Hematopoietic multipotent progenitor cell treated with erythropoietin and hydrocortisone succinate and interleukin-3 and kit ligand, for 8 days (in vitro differentiated cells): ENCODE data around the gene ZNF853.
"Not testable (repeated sequence)": the region's sequence is repeated elsewhere in the genome, so short reads cannot be mapped to it uniquely, and the experiment has no call there.

ENCODE experiments used
- DNase-seq: peaks from one replicate; pipeline ENCODE4 v3.0.0-alpha.2; 2015

ZNF853 gene

DNA sequence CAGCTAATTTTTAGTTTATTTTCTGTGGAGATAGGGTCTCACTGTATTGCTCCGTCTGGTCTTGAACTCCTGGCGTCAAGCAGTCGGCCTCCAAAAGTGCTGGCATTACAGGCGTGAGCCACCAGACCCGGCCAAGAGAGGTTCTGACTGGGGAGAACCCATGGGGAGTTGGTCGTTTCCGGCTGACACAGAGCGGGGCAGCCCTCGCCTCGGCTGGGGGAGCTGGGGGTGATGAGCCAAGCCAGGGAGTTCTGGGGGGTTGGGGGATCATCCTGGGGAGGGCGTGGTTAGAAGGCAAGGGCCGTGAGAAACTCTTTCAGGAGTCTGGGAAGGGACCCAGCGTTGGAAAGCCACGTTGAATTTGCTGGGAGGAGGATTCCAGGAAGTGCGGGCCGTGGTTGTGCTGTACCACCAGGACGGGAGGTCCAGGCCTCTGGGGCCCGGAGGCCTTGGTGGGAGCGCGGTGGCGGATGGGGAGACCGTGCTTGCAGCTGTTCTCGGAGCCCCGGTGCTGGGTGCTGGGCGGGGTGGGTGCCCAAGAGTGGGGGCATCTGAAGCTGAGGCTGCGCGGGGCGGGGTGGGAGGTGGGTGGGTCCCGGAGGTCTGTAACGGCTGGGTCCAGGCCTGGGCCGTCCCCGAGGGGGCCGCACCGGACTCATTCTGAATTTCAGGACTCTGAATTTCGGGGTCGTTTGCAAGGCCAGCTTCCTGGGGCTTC is 8.4 kb upstream of the ZNF853 start:
- DNase-seq: no peak

DNA sequence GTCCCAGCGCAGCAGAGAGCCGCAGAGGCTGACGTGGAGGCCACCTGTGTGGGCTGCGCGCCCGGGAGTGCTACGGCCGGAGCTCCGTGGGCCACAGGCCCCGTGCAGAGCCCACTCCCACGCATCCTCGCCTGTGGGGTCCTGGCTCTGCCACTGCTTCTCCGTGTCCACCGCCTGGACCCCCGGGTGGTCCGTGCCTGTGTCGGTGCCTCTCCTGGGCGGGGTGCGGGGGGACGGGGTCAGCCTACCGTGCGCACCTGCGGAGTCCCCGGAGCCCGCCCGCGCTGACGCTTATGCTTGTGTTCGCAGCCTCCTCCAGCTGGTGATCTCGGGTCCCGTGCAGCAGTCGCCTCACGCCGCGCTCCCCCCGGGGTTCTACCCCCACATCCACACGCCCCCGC is 7.8 kb upstream of the ZNF853 start:
- DNase-seq: no peak

GRCh38 chr7:6608081-6608480 is 7.3 kb upstream of the ZNF853 start:
- DNase-seq: no peak

DNA sequence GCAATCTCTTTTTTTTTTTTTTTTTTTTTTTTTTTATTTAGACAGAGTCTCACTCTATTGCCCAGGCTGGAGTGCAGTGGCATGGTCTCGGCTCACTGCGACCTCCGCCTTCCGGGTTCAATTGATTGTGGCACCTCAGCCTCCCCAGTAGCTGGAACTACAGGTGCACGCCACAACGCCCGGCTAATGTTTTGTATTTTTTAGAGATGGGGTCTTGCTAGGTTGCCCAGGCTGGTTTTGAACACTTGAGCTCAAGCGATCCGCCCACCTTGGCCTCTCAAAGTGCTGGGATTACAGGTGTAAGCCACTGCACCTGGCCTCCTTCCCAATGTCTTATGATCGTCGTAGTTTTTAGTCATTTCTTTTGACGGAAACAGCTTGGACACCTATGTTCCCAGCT is 6.6 kb upstream of the ZNF853 start:
- no peak for DNase-seq

DNA sequence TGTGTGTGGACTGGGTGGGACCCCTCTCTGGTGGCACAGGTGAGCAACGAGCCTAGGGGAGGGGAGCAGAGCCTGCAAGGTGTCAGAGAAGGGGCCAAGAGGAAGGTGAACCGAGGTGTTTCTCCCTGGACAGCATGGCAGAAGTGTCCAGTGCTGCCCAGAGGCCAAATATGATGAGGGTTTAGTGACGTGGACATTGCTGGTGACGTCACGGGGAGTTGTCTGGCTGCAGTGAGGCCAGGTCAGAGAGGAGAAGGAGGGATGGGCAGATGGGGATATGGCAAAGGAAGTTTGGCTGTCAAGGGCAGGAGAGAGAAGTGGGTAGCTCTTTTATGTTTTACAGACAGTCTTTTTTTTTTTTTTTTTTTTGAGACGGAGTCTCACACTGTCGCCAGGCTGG is 2.6 kb upstream of the ZNF853 start:
- DNase-seq: no peak

GRCh38 chr7:6613706-6614105 is 1.7 kb upstream of the ZNF853 start:
- DNase-seq: no peak

DNA sequence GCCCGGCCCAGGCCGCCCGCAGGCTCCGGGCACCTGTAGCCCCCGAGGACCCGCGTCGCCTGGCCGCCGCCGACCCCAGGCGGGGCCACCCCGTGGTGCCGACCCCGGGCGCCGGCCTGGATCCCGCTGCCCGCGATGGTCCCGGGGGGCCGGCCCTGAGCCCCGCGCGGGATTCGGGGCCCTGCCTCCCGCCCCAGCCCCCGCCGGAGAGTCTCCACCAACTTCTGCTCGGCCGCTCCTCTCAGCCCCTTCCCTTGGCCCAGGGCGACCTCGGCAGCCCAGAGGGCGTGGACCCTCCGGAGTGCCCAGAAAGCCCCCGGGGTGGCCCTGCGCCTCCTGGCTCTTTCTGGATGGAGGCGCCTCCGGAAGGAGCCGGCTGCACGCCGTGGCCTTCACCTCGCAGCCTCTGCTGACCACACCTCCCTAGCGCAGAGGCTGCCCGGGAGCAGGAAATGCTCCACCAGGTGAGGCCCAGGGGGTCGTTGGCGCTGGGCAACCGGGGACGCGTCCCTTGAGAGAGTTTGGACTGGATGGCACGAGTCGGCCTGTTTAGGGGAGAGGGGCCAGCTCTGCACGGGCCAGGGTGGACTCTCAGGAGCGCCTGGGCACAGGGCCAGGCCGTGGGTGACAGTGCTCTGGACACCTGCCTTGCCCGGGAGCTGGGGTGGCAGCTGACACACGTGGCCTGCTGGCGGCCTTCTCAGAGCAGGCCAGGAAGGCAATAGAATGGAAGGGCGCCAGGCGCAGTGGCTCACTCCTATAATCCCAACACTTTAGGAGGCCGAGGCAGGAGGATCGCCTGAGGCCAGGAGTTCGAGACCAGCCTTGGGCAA is 529 bp downstream of the ZNF853 start:
- DNase-seq: no peak

GRCh38 chr7:6616854-6617643 is 1.6 kb downstream of the ZNF853 start:
- no peak for DNase-seq

DNA sequence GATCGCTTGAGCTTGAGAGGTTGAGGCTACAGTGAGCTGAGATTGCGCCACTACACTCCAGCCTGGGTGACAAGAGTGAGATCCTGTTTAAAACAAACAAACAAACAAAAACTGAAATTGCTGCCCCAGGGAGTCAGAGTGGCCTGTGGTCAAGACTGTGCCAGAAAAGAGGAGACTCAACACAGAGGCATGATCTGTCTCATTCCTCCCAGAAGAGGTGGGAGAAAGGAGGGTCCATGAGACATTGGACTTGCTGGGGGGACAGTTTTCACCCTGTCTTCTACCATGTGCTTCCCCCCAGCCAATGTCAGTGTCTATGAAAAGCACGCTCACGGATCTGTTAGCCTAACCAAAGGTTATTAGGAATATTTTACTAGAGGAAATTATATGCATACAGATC is 3.2 kb downstream of the ZNF853 start:
- DNase-seq: no peak

GRCh38 chr7:6619961-6620360 is 4.6 kb downstream of the ZNF853 start:
- DNase-seq: no peak

- DNase-seq: no peak
Measured at GRCh38 chr7:6621195-6622133, 6.1 kb downstream of the ZNF853 start.

DNA sequence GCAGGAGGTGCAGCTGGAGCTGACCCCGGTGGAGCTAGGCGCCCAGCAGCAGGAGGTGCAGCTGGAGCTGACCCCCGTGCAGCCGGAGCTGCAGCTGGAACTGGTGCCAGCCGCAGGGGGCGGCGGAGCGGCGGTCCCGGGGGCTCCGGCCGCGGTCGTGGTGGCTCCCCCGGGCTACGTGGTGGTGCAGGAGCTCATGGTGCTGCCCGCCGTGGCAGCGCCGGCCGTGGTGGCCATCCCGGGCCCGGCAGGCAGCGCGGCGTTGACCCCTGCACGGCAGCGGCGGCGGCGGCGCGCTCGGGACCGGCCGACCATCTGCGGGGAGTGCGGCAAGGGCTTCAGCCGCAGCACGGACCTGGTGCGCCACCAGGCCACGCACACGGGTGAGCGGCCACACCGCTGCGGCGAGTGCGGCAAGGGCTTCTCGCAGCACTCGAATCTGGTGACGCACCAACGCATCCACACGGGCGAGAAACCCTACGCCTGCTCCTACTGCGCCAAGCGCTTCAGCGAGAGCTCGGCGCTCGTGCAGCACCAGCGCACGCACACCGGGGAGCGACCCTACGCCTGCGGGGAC is 6.8 kb downstream of the ZNF853 start:
- DNase-seq: no peak

DNA sequence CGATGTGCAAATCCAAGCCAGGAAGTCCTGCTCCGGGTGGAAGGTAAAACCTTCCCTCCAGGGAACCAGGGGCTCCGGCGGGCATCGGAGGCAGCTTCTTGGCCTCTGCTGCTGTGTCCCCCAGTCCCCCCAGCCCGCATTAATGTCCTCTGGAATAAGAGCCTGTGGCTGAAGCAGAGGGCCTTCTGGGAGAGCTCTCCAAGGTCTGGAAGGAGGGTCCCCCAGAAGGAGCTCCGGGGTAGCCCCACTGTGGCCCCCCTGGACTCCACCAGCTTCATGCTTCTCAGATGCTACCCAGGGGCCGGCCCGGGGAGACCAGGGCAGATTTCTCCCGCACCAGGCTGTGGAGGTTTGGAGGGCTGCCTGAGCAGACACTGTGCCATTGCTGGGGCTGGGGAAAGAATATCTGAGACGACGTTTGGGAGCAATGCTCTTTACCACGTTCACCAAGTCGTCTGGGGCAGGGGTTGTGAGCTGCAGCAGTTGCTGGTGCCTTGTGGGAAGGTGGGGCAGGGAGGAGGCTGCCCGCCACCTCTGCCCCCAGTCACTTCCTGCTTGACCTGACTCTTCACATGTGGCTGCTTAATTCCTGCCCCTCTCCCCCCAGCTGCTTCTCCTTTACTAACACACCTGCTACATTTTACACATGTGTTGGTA is 8.3 kb downstream of the ZNF853 start:
- no peak for DNase-seq

- no peak for DNase-seq
Measured at GRCh38 chr7:6624246-6624611, 8.8 kb downstream of the ZNF853 start.

- no peak for DNase-seq
Measured at GRCh38 chr7:6628045-6628444, 12.6 kb downstream of the ZNF853 start.

- no peak for DNase-seq
Measured at GRCh38 chr7:6630007-6630849, 14.8 kb downstream of the ZNF853 start.

- DNase-seq: no peak
Measured at GRCh38 chr7:6631605-6632004, 16.2 kb downstream of the ZNF853 start.

GRCh38 chr7:6634021-6634420 is 18.6 kb downstream of the ZNF853 start:
- no peak for DNase-seq

- DNase-seq: not testable (repeated sequence)
Measured at GRCh38 chr7:6634971-6635370, 19.6 kb downstream of the ZNF853 start.

DNA sequence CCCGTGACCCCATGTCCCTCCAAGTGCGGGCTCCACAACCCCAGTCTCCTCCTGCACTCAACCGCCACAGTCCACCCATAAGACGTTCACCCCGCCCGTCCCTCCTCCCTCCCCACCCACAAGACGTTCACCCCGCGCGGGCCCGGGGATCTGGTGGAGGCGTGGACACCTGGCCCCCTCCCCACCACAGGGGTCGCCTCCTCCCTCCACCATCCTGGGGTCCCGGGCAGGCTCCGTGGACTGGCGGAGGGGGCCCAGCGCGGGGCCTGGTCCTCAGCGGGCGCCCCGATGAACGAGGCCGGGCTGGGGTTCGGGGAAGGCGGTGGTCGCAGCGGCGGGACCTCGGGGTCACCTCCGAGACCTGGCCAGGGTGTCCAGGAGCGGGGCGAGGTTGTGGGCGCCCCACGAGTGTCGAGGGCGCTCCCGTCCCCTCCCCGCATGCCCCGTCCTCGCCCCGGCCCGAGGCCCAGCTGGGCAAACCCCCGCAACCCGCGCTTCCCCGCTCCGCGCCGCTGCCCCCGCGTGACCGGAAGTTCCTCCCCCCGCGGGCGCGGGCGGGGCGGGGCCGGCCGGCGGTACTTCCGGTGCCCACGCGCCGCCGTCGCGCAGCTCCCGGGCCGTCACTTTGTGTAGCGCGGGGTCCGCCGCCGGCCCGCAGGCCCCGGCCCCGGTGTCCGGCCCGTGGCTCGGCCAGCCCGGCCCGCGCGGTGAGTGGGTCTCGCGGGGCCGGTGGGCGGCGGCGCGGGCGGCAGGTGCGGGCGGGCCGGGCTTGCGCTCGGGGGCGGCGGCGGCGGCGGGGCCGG is 21.5 kb downstream of the ZNF853 start, which contains the start of gene ZNF316:
Gene ZNF316 (plus strand): TSS at position 578 of the 803 bp plus-strand sequence. CDS start 5,092 bp downstream, outside the sequence.
- DNase-seq: peak; percentile 37
